Coronary artery (tissue), 2 donors: ENCODE data around the gene BCL10.

Experiments used
- DNase-seq: peaks from one replicate; pipeline ENCODE4 v3.0.0-alpha.2; 2017; ENCODE audit warnings: low spot score
- H3K27ac ChIP-seq, 2 donors: fragments of 200-600 bp; sonication (generic); one replicate each; pipeline ENCODE4 v1.5.1; 2016 to 2019
- H3K4me3 ChIP-seq: fragments of 200-600 bp; sonication (generic); 2 replicates; pipeline ENCODE4 v1.5.1; 2016; ENCODE audit warnings: mild to moderate bottlenecking, moderate library complexity
- CTCF ChIP-seq: fragments of 200-600 bp; sonication (generic); IDR thresholded peaks from one replicate; pipeline ENCODE4 v1.5.1; 2019; ENCODE audit warnings: antibody characterized with exemption

Gene BCL10

DNA sequence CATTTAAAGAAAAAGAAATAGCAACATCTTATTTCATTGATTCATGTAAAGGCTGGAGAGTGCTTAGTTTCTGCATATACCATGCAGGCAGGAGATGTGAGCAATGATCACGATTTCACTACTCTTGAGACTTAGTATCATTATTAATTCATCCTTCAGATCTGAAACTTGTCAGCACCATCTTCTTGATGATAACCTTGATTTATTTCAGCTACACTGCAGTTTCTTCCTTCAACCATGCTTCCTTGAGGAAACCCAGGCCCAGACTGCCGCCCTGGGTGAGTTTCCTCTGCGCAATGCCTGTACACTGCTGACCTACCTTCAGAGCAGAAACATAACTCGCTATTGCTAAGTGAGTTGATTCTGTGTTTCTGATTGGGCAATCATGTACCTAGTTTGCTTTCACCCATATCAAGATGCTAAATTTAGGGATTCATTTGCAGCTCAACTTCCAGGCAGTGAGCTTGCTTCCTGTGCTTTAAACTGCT is 13.5 kb upstream of the BCL10 start:
- no peak overlapping the region for H3K27ac ChIP-seq
- no peak overlapping the region for H3K4me3 ChIP-seq
- no peak for TF ChIP-seq CTCF
- no peak for DNase-seq

- H3K4me3 ChIP-seq: no peak overlapping the region
- no peak overlapping the region for H3K27ac ChIP-seq
- no peak for DNase-seq
- no peak for TF ChIP-seq CTCF
Observed at GRCh38 chr1:85289207-85289847, 12.9 kb upstream of the BCL10 start.

- Histone ChIP-seq H3K27ac (no peak overlapping the region), H3K4me3 (no peak overlapping the region)
- DNase-seq: no peak
- no peak for TF ChIP-seq CTCF
Observed at GRCh38 chr1:85284202-85284601, 7.8 kb upstream of the BCL10 start.

GRCh38 chr1:85283475-85284199 is 7.2 kb upstream of the BCL10 start:
- no peak for DNase-seq
- TF ChIP-seq CTCF: no peak
- H3K27ac ChIP-seq: no peak overlapping the region
- H3K4me3 ChIP-seq: no peak overlapping the region

DNA sequence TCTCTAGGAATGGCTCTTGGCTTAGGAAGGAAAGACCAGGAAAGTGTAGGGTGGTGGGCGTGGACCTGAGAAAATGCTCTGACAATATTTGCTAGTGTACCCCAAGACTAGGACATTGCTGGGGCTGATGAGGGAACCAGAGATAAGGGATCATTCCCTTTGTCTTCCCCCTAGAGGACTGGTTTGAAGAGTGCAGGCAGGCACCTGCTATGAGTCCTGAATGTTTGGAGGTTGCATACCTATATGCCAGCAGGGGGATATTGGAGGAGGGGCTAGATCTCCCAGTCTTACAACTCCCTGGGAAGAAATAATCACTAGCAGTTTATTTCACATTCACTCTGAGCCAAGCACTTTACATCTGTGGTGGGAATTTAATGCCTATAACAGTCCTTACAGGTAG is 6.0 kb upstream of the BCL10 start:
- no peak overlapping the region for H3K4me3 ChIP-seq
- no peak for DNase-seq
- no peak overlapping the region for H3K27ac ChIP-seq
- TF ChIP-seq CTCF: no peak

GRCh38 chr1:85280636-85281035 is 4.2 kb upstream of the BCL10 start:
- H3K4me3 ChIP-seq: no peak overlapping the region
- no peak for DNase-seq
- no peak overlapping the region for H3K27ac ChIP-seq
- no peak for TF ChIP-seq CTCF
